GM10248 (cell line): ENCODE results near the gene FAM184B.

Source experiments
- CTCF ChIA-PET: fragments of 300-600 bp; sonication (Branson Sonifier 250); formaldehyde crosslinking; extraction: SDS; loops from one replicate; lab custom pipeline; 2021; ENCODE audit warnings: antibody characterized with exemption; lab: Yijun Ruan, JAX
- POLR2A ChIA-PET: fragments of 350-650 bp; sonication (Branson Sonifier 250); formaldehyde crosslinking; extraction: SDS; loops from one replicate; lab custom pipeline; 2020; ENCODE audit warnings: antibody characterized with exemption; lab: Yijun Ruan, JAX
- DNase-seq: peaks from one replicate; pipeline ENCODE4 v3.0.0; 2012; ENCODE audit errors: extremely low spot score
- CTCF ChIP-seq: IDR thresholded peaks from 2 replicates; pipeline ENCODE4 v1.5.1; 2012; ENCODE audit warnings: mild to moderate bottlenecking, low read depth; ENCODE audit errors: extremely low read depth, missing control alignments, control extremely low read depth

FAM184B gene

GRCh38 chr4:17670423-17670822 is 111.0 kb downstream of the FAM184B start:
- no peak for TF ChIP-seq CTCF
- ChIA-PET CTCF (interaction anchor here (1.8 kb wide), 1 partner anchor 14 kb away, joined by 4 read pairs; no protein-coding TSS in a partner anchor), POLR2A (no interaction called here)
- no peak for DNase-seq

DNA sequence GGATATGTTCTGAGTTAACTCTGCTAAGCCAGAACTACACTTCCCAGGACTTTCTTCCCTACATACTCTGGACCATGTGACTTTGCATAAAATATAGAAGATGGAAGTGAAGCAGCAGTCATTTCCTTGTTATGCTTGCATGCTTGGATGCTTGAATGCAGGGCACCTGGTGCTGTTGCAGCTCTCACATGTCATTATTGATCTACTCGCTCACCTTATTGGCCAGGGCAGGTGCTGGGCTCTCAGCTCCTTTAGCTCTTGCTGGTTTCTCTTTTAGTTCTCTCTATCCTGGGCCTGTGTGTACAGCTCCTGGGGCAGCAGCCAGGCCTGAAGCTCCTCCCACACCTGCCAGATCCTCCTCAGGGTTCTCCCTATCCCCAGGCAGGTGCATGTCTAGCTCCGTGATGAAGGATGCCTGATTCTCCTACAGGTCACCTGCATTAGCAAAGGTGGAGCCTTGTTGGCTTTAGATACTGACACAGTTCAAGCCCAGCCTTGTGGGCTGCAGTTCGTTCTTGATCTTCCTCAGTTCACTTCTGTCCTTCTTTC is 113.7 kb downstream of the FAM184B start:
- DNase-seq = peak; percentile 1
- ChIA-PET POLR2A (no interaction called here), CTCF (interaction anchor here (1.0 kb wide), 1 partner anchor 16 kb away, joined by 3 read pairs; no protein-coding TSS in a partner anchor)
- TF ChIP-seq CTCF = no peak

GRCh38 chr4:17667253-17667652 is 114.2 kb downstream of the FAM184B start:
- CTCF ChIA-PET = interaction anchor here (1.0 kb wide), 1 partner anchor 16 kb away, joined by 3 read pairs; no protein-coding TSS in a partner anchor
- TF ChIP-seq CTCF = no peak
- DNase-seq = peak; percentile 0
- POLR2A ChIA-PET = no interaction called here

- peak; percentile 1 for DNase-seq
- no peak for TF ChIP-seq CTCF
- CTCF ChIA-PET = no interaction called here
- POLR2A ChIA-PET = no interaction called here
These were observed 115.6 kb downstream of the FAM184B start for GRCh38 chr4:17665852-17666251.

DNA sequence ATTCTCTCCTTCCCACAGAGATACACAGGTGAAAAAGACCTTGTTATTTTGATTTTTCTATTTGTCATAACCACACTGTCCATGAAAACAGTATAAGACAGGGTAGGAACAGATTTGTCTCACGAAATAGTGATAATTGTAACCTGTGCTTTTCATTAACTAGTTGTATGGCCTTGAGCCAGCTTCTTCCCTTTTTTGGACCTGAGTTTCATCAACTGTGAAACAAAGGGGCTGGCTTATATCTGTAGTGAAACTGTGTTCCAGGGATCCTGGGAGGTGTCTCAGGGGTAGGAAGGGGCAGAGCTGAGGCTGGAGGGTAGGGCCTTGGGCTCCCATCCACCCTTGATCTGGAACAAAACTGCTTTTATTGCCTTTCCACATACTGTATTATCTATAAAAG is 116.1 kb downstream of the FAM184B start:
- POLR2A ChIA-PET = no interaction called here
- CTCF ChIA-PET = no interaction called here
- peak; percentile 2 for DNase-seq
- no peak for TF ChIP-seq CTCF

- POLR2A ChIA-PET = no interaction called here
- CTCF ChIA-PET = interaction anchor here (1.1 kb wide), 2 partner anchors 9 to 26 kb away, joined by 3 read pairs; no protein-coding TSS in a partner anchor
- no peak for TF ChIP-seq CTCF
- peak; percentile 20 for DNase-seq
These were observed 116.7 kb downstream of the FAM184B start for GRCh38 chr4:17664755-17665154.
